NCI-H1694 (cell line): ENCODE results near the gene ZNF850.
A peak's percentile ranks its signal among the peaks of the same experiment; 100 is the strongest.
"Not testable (repeated sequence)": the region's sequence is repeated elsewhere in the genome, so short reads cannot be mapped to it uniquely, and the experiment has no call there.

ENCODE experiments used
- DNase-seq: peaks from one replicate; lab custom pipeline; 2025; lab: John Stamatoyannopoulos, UW

ZNF850 gene

GRCh38 chr19:36772311-36773222 is at the start of gene ZNF850:
Gene ZNF850 (minus strand): TSS chr19:36772807. CDS start chr19:36762606, 10,201 bp downstream.
- DNase-seq, result peak; percentile 66

- DNase-seq, result no peak
These were observed 49.2 kb upstream of the ZNF850 start for GRCh38 chr19:36821758-36822157.

- DNase-seq, result no peak
These were observed 46.6 kb upstream of the ZNF850 start for GRCh38 chr19:36819130-36819630.

- no peak for DNase-seq
These were observed 34.4 kb upstream of the ZNF850 start for GRCh38 chr19:36807029-36807428.

- no peak for DNase-seq
These were observed 32.8 kb upstream of the ZNF850 start for GRCh38 chr19:36805364-36805763.

- DNase-seq, result no peak
These were observed 25.1 kb upstream of the ZNF850 start for GRCh38 chr19:36797786-36798108.

- no peak for DNase-seq
These were observed 24.0 kb upstream of the ZNF850 start for GRCh38 chr19:36796714-36796992.

GRCh38 chr19:36791420-36792141 is 19.0 kb upstream of the ZNF850 start:
- not testable (repeated sequence) for DNase-seq

GRCh38 chr19:36775768-36776167 is 3.2 kb upstream of the ZNF850 start:
- no peak for DNase-seq

- DNase-seq, result no peak
These were observed 594 bp upstream of the ZNF850 start for GRCh38 chr19:36773223-36773579.

GRCh38 chr19:36771261-36772231 is 1.1 kb downstream of the ZNF850 start:
- DNase-seq, result no peak

- DNase-seq, result no peak
These were observed 22.4 kb downstream of the ZNF850 start for GRCh38 chr19:36750066-36750691.

- DNase-seq, result not testable (repeated sequence)
These were observed 23.0 kb downstream of the ZNF850 start for GRCh38 chr19:36749613-36750012.

GRCh38 chr19:36748431-36749275 is 24.0 kb downstream of the ZNF850 start:
- DNase-seq, result no peak

GRCh38 chr19:36747750-36748149 is 24.9 kb downstream of the ZNF850 start:
- no peak for DNase-seq

GRCh38 chr19:36745870-36746269 is 26.7 kb downstream of the ZNF850 start:
- no peak for DNase-seq

GRCh38 chr19:36736166-36736565 is 36.4 kb downstream of the ZNF850 start:
- not testable (repeated sequence) for DNase-seq

GRCh38 chr19:36719687-36720556 is 52.7 kb downstream of the ZNF850 start:
- no peak for DNase-seq

- DNase-seq, result no peak
These were observed 63.2 kb downstream of the ZNF850 start for GRCh38 chr19:36709423-36709822.

- DNase-seq, result no peak
These were observed 65.5 kb downstream of the ZNF850 start for GRCh38 chr19:36707134-36707533.
